Kidney epithelial cell (primary cell): ENCODE results near the gene L3MBTL4. TPM values are rescaled to one million over a fixed set of nuclear protein-coding genes. Genes with fewer than 3 reads are reported as not detected.

Experiments
- DNase-seq: peaks from one replicate; pipeline ENCODE4 v3.0.0-alpha.2; 2010; ENCODE audit warnings: low read depth
- H3K27me3 ChIP-seq: 2 replicates; pipeline ENCODE4 v1.6.0; 2011; ENCODE audit warnings: low read length; ENCODE audit not compliant: control insufficient read depth, insufficient read depth
- H3K36me3 ChIP-seq: 2 replicates; pipeline ENCODE4 v1.5.1; 2011; ENCODE audit warnings: low read length; ENCODE audit not compliant: control insufficient read depth, insufficient read depth
- H3K4me3 ChIP-seq: 2 replicates; pipeline ENCODE4 v1.5.1; 2011; ENCODE audit warnings: low read depth, mild to moderate bottlenecking, control low read depth, low read length
- total RNA-seq: library from RNA; depleted of rRNA; stranded (reverse); fragments of >200 nt; gene quantifications from 2 replicates; pipeline ENCODE4 v1.2.3, GENCODE V29; 2015
- TF ChIP-seq, protein P1 (sequence below): IDR thresholded peaks from 2 replicates; pipeline ENCODE4 v1.5.1; 2011; ENCODE audit warnings: mild to moderate bottlenecking, moderate library complexity, low read length, control low read depth, inconsistent platforms; ENCODE audit not compliant: insufficient read depth, poor library complexity, severe bottlenecking

The L3MBTL4 gene
- total RNA-seq, 1 donor from 2014 or later, result 9.8 TPM

DNA sequence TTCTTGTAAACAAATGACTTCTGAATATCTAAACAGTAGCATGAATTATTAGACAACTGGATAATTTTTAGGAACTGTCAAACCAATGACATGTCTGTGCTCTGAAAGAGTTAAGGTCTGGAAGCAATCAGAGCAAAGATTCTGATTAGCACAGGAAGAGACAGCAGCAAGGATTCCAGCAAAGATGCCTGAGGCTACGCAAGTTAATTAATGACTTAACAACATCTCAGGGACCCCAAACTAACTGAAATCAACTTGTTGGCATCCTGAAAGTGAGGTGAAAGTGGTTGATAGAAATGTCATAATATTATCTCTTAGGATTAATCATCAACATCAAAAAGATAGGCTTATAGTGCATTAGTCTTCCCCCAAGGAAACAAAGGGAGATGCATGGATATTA is 396.0 kb downstream of the L3MBTL4 start:
- DNase-seq, result no peak
- Histone ChIP-seq H3K4me3 (no peak overlapping the region), H3K36me3 (no peaks in the 10 kb centered on the region), H3K27me3 (no peaks in the 10 kb centered on the region)
- TF ChIP-seq, protein P1, sequence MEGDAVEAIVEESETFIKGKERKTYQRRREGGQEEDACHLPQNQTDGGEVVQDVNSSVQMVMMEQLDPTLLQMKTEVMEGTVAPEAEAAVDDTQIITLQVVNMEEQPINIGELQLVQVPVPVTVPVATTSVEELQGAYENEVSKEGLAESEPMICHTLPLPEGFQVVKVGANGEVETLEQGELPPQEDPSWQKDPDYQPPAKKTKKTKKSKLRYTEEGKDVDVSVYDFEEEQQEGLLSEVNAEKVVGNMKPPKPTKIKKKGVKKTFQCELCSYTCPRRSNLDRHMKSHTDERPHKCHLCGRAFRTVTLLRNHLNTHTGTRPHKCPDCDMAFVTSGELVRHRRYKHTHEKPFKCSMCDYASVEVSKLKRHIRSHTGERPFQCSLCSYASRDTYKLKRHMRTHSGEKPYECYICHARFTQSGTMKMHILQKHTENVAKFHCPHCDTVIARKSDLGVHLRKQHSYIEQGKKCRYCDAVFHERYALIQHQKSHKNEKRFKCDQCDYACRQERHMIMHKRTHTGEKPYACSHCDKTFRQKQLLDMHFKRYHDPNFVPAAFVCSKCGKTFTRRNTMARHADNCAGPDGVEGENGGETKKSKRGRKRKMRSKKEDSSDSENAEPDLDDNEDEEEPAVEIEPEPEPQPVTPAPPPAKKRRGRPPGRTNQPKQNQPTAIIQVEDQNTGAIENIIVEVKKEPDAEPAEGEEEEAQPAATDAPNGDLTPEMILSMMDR, result no peak

DNA sequence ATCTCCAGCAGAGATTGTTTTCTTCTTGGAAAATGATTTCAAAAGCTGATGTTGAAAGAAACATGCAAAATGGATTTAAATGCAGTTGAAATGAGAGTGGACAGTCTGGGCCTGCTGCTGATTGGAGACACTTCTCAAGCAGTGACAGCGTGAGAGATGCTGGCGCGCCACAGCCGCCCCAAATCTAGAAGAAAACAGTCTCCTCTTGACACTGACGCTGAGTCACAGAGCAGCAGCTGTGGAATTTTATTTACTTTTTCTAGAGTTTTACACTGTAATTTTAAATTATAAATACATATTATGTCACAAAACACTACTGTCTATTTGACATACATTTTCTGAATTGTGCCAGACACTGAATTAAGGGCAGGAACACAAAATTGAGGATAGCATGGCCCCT is 397.5 kb downstream of the L3MBTL4 start:
- Histone ChIP-seq H3K27me3 (no peaks in the 10 kb centered on the region), H3K4me3 (no peak overlapping the region), H3K36me3 (no peaks in the 10 kb centered on the region)
- DNase-seq, result no peak
- TF ChIP-seq, protein P1, result no peak

DNA sequence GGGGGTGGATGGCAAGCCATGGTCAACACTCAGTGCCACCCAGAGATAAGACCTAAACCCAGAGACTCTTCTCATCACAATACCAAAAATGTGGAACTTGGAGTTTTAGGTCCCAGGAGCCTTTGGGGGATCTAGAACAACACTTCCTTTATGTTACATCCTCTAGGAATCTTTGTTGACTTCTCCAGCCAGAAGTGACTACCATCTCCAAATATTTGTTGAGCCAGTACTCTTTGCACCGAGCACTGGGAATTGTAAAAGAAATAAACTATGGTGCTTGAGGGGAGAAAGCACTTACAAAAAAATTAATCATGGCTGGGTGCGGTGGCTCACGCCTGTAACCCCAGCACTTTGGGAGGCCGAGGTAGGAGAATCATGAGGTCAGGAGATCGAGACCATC is 399.3 kb downstream of the L3MBTL4 start:
- DNase-seq, result no peak
- no peaks in the 10 kb centered on the region for H3K36me3 ChIP-seq
- no peaks in the 10 kb centered on the region for H3K27me3 ChIP-seq
- TF ChIP-seq, protein P1, result no peak
- H3K4me3 ChIP-seq, result no peak overlapping the region

DNA sequence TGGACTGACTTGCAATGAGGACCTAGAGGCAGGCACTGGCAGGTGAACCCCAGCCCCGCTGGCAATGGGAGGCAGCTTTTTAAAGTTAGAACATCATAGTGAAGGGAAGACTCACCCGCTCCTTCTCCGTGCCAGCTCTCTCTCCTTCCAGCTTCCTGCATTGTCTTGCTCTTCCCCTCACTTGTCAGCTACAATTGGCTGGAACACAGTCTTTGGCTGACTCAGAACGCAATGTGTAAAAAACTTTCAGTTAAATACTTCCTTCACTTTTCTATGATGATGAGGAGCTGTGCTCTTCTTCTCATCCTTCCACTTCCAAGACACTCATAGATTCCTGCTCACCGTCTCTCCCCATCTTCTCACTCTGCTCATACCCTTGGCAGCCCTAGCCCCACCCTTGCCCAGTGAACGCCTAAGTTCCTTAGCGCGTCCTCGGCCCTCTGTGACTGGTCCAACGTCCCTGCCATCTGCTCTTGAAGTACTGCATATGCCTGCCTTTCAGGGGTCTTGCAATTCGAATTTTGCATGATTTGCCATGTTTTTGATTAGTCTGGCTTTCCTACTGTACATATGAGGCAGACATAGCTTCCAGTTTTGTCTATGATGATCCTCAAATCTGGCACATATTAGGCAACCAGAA is 401.4 kb downstream of the L3MBTL4 start:
- H3K36me3 ChIP-seq, result no peaks in the 10 kb centered on the region
- TF ChIP-seq, protein P1, result no peak
- no peak overlapping the region for H3K4me3 ChIP-seq
- H3K27me3 ChIP-seq, result no peaks in the 10 kb centered on the region
- DNase-seq, result no peak

DNA sequence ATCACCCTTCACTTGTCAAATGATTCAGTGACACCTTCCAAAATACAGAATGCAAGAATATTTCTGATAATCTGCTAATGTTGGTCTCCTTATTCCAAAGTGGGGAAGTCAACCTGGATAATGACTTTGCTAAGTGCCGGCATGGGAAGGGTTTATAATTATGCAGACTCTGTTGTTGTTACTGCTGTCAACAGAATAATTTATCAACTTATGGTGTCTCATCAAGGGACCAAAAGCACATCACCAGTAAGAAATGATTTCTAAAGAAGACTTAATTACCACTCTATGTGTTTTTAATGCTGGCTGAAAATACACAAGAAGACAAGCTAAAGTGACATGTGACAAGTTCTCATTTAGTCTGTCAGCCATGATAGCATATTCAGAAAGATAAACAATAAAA is 403.8 kb downstream of the L3MBTL4 start:
- H3K27me3 ChIP-seq, result no peaks in the 10 kb centered on the region
- no peak for DNase-seq
- no peaks in the 10 kb centered on the region for H3K36me3 ChIP-seq
- TF ChIP-seq, protein P1, result no peak
- no peak overlapping the region for H3K4me3 ChIP-seq

DNA sequence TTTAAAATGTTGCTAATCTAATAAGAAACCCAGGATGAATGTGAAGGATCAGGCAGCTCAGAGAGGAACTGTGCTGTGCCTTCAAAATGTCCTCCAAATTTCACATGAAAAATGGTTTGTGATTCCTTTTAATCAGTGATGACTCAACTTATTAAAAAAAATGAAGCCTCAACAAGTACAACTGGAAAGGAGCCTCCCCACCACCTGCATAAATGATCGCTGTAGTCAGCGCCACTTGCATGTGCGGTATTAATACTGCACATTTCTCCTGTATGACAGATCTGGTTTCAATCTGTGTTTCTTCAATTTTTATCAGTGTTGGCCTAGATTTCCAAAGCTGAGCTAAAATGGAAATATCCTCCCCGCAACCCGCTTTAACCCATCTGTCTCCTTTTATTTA is 404.4 kb downstream of the L3MBTL4 start:
- TF ChIP-seq, protein P1, result no peak
- no peaks in the 10 kb centered on the region for H3K36me3 ChIP-seq
- H3K4me3 ChIP-seq, result no peak overlapping the region
- no peak for DNase-seq
- H3K27me3 ChIP-seq, result no peaks in the 10 kb centered on the region
